Mesothelial cell of epicardium (in vitro differentiated cells): ENCODE data around the gene SCUBE3. TPM values are rescaled to one million over a fixed set of nuclear protein-coding genes. Genes with fewer than 3 reads are reported as not detected.

Experiments used
- DNase-seq, 2 experiments: peaks; one replicate each; pipeline ENCODE4 v3.0.0; 2021; ENCODE audit warnings: low spot score in 2 of 2; ENCODE audit not compliant: unreplicated experiment in 2 of 2
- H3K27ac Mint-ChIP-seq: 2 replicates; pipeline ENCODE4 v1.8.0; 2021; ENCODE audit warnings: mixed read lengths
- H3K27me3 Mint-ChIP-seq: 2 replicates; pipeline ENCODE4 v1.8.0; 2021; ENCODE audit warnings: low read depth, mixed read lengths
- H3K36me3 Mint-ChIP-seq: 2 replicates; pipeline ENCODE4 v1.8.0; 2021; ENCODE audit warnings: mixed read lengths
- H3K4me1 Mint-ChIP-seq: 2 replicates; pipeline ENCODE4 v1.8.0; 2021; ENCODE audit warnings: mixed read lengths
- H3K4me3 Mint-ChIP-seq: 2 replicates; pipeline ENCODE4 v1.8.0; 2021; ENCODE audit warnings: mild to moderate bottlenecking, moderate library complexity, mixed read lengths
- H3K9me3 Mint-ChIP-seq: 2 replicates; pipeline ENCODE4 v1.8.0; 2021; ENCODE audit warnings: mixed read lengths
- total RNA-seq: library from RNA; stranded (reverse); gene quantifications from 3 replicates; pipeline ENCODE4 v1.2.1, GENCODE V29; 2021
- TF ChIP-seq, protein P1 (sequence below): fragments of 200-600 bp; sonication (generic); IDR thresholded peaks from one replicate; pipeline ENCODE4 v1.5.0; 2021; ENCODE audit warnings: antibody characterized with exemption; ENCODE audit not compliant: unreplicated experiment

SCUBE3 gene
- total RNA-seq, 1 donor from 2014 or later: 54.8 TPM

DNA sequence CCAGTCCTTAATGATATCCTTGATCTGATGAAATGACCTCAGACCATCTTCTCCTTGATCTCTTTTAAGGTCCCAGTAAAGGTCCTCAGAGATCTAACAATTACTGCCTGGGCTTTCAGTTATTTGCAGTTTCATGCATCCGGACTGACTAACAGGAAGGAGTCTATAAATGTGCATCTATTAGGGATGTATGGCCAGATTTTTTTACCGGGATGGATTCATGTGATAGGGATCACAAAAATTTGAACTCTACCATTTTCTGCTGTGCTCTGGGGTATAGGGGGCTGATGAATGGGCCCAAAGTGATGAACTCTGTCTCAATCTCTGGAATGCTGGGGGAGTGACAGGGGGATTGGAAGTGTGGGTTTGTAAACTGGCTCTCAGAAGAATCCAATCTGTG is 36.2 kb upstream of the SCUBE3 start:
- Mint-ChIP-seq H3K27me3 (no peaks in the 10 kb centered on the region), H3K4me1 (peaks cover 45% of the 10 kb centered on the region), H3K27ac (peak overlapping the region; percentile 22), H3K4me3 (no peak overlapping the region), H3K36me3 (no peaks in the 10 kb centered on the region), H3K9me3 (no peaks in the 10 kb centered on the region)
- DNase-seq: no peak
- TF ChIP-seq, protein P1, sequence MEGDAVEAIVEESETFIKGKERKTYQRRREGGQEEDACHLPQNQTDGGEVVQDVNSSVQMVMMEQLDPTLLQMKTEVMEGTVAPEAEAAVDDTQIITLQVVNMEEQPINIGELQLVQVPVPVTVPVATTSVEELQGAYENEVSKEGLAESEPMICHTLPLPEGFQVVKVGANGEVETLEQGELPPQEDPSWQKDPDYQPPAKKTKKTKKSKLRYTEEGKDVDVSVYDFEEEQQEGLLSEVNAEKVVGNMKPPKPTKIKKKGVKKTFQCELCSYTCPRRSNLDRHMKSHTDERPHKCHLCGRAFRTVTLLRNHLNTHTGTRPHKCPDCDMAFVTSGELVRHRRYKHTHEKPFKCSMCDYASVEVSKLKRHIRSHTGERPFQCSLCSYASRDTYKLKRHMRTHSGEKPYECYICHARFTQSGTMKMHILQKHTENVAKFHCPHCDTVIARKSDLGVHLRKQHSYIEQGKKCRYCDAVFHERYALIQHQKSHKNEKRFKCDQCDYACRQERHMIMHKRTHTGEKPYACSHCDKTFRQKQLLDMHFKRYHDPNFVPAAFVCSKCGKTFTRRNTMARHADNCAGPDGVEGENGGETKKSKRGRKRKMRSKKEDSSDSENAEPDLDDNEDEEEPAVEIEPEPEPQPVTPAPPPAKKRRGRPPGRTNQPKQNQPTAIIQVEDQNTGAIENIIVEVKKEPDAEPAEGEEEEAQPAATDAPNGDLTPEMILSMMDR: no peak

GRCh38 chr6:35178012-35178411 is 35.7 kb upstream of the SCUBE3 start:
- Mint-ChIP-seq H3K27me3 (no peaks in the 10 kb centered on the region), H3K9me3 (no peaks in the 10 kb centered on the region), H3K36me3 (no peaks in the 10 kb centered on the region), H3K4me3 (no peak overlapping the region), H3K4me1 (peaks cover 47% of the 10 kb centered on the region), H3K27ac (peak overlapping the region; percentile 22)
- TF ChIP-seq, protein P1: no peak
- DNase-seq: no peak

DNA sequence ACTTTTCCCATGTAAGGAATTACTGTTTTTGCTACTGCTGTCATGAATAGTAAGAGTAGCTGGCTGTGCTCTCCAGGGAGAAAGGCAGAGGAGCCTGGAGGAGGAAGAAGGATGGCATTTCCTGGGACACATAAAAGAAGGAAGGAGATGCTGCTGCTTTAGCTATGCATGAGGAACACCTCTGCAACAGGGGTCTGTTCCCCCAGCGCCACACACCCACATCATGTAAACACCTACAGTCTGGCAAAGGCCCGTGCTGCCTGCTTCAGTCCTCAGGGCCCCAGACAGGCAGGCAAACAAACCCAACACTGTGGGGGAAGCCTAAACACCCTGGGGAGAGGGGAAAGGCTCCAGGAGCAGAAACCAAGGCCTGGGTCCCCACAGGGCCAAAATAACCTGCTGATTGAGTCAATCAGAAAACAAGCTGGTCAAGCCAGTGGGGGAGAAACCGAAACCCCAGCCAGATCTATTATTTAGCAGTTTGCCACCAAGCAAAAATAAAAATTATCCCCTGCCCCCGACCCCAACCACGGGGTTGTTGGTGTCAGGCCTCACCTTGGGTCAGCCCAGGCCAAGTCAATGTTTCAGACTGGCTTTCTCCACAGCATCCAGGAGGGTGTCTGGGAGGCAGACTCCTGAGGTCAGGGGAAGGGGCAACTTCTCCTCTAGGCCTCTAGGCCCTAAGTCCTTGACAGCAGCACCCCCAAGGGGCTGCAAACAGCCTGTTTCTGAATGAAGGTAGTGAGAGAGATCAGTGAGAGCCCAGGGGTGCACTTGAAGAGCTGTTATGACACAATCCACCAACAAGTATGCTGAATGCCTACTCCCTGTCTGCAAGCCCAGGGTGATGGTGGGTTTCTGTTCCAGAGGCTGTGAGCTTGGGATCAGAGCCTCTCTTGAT is 34.6 kb upstream of the SCUBE3 start:
- Mint-ChIP-seq H3K4me3 (no peak overlapping the region), H3K4me1 (peaks cover 48% of the 10 kb centered on the region), H3K27me3 (no peaks in the 10 kb centered on the region), H3K36me3 (no peaks in the 10 kb centered on the region), H3K27ac (peak overlapping the region; percentile 19), H3K9me3 (no peaks in the 10 kb centered on the region)
- TF ChIP-seq, protein P1: no peak
- no peak for DNase-seq

DNA sequence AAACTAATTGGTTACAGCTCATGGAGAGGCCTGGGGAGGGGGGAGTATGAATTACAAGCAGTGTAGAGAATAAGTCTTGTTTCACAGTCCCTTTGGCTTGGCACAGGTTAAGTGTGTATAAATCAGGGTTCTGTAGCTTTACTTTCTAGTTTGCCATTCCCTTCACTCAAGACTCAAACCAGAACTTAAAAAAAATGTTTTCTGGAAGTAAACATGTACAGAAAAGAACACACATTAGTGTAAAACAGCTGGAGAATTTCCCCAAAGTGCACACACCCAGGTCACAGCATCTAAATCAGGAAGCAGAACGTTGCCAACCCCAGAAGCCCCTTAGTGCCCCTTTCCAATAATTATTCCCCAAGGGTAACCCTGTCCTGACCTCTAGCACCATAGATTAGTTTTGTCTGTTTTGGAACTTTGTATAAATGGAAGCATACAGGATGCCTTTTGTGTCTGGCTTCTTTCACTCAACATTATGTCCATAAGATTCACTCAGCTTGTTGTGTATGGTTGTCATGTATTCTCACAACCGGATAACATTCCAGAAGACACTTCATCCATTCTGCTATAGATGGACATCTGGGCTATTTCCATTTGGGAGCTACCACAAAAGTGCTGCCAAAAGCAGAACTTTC is 33.7 kb upstream of the SCUBE3 start:
- Mint-ChIP-seq H3K36me3 (no peaks in the 10 kb centered on the region), H3K9me3 (no peaks in the 10 kb centered on the region), H3K27ac (peak overlapping the region; percentile 54), H3K27me3 (no peaks in the 10 kb centered on the region), H3K4me1 (peaks cover 52% of the 10 kb centered on the region), H3K4me3 (no peak overlapping the region)
- TF ChIP-seq, protein P1: no peak
- no peak for DNase-seq

DNA sequence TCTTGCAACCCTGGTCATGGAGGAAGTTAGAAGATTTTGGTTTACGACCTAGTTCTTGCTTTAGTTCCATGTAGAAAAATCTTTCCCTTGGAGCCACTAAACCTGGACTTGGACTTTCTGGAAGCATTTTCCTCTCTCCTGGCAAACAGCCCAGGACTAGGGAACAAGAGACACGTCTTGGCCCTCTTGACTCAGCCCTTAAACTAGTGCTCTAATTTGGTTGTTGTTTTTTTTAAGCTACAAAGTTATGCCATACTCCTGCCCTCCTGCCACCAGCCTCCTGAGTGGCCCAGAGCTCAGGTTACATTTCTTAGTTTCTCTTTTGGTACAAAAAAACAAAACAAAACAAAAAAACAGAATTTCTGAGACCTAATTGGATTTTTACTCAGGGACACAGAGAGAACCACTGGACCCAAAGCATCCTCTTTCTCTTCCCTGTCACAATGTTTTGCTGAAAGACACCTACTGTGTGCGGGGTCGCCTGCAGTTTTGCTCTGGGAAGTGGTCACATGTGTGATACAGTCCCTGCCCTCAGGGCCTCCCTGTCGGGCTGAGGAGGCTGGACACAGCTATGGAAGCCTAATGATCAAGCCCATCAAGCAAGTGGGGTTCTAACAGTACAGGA is 32.3 kb upstream of the SCUBE3 start:
- Mint-ChIP-seq H3K4me3 (no peak overlapping the region), H3K27ac (no peak overlapping the region), H3K36me3 (no peaks in the 10 kb centered on the region), H3K4me1 (peaks cover 56% of the 10 kb centered on the region), H3K9me3 (no peaks in the 10 kb centered on the region), H3K27me3 (no peaks in the 10 kb centered on the region)
- no peak for DNase-seq
- TF ChIP-seq, protein P1: no peak
